Measurements from ENCODE around the gene TTC7B.
A peak's percentile ranks its signal among the peaks of the same experiment; 100 is the strongest.

TTC7B gene

DNA sequence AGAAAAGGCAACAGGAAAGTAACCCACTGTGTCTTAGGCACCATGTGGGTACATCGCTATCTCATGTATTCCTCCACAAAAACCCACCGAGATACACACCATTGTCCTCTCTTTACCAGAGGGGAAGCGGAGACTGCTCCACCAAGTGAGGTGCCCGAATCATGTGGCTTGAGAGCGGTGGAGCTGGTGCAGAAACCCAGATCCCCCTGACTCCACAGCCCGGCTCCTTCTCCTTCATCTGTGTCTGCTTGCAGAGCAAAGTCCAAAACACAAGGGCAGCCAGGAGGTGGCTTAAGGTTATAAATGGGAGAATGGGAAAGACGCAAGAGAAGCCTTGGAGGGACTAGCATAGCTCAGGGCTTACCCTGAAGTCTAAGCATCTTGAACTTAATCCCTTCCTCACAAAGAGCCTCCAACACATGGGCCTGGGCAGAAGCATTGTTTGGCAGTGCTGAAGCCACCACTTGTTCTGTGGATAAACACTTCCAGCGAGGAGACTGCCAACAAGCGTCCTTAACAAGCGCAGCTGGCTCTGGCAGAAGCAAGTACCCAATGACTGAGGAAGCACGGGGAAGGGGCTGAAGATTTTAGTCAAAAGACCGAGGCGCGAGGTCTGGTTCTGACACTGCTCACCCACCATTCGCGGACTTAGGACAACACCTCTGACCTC is 83.0 kb downstream of the TTC7B start:
- DNase-seq: no peak

DNA sequence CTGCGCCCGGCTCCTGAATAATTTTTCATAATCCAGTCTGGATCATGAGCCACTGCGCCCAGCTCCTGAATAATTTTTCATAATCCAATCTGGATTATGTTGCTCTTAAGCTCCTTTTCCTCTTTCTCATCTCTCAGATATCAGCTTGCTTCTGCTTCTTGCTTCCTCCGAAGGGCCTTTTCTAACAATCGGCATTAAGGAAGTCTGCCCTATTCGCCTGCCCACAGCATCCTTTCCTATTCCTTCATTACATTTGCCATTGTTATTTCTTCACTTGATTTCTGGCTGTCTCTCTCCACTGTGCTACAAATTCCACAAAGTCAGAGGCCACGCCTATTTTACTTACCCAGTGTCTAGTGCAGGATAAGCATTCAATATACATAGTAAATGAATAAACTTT is 83.5 kb downstream of the TTC7B start:
- DNase-seq: no peak

DNA sequence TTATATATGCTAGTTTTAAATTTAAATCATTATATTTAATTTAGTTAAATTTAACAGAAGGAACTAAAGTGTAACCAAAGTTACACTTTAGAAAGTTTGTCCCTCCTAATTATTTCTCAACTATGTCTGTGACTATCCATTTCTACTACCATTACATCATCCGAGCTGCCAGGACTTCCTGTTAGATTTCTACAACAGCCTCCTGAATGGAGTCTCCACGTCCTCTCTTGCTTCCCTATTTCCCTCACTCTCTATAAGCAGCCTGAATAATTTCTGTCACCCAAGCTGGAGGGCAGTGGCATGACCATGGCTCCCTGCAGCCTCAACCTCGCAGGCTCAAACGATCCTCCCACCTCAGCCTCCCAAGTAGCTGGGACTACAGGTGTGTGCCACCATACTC is 84.1 kb downstream of the TTC7B start:
- DNase-seq: no peak

DNA sequence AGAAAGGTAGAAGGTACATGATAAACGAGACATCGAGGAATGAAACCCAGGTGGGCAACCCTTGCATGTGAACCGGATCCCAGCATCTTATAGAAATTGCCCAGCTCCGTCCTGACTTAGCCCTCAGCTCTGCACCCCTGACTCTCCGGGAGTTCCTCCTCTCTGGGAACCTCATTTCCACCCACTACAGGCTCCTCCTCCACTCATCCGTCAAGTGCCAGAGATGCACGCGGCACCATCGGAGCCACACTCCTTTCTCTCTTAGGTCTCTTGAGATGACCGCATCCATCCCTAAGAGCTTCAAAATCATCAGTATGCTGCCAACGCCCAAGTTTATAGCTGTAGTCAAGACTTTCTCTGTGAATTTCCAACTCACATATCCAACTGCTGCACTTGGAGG is 84.7 kb downstream of the TTC7B start:
- no peak for DNase-seq

DNA sequence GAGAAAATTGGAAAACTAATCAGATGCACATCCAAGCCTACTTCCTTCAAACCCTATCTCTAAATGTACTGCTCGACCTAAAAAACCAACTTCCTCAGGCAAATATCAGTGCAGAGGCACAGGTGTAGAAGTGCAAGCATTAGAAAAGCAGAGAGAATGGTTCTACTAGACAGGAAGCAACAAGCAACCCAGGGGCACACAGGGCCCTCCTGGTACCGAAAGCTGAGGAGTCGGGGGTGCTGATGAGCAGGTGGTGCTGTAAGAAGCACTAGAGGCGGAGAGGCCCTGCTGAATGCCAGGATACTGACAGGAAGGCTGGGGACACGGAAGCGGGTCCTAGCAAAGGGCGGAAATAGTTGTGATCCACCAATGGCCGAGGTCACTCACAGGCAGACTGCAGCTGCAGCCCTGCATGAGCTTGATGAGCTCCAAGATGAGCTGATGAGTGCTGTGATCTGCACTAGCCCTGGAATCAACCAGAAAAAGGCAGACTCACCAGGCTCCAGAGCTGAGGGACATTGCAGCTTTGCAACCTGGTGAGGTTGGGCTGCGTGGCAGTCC is 85.9 kb downstream of the TTC7B start:
- no peak for DNase-seq

DNA sequence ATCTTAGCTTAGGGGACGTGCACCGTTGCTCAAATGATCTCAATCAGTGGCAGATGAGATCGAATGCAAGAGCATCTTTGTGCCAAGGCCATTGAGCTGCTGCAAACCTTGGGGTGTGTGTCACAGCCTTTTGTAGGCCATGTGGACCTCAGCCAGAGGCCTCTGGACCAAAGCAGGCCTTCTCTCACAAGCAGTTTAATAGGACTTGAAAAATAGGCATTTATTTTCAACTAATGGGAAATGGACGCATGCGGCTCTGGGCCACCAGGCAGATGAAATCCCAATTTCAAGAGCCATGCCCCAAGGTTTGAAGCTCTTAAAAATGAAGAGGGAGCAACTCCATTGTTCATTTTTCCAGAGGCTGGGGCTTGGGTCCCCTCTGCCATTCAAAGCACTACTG is 87.3 kb downstream of the TTC7B start:
- DNase-seq: no peak

DNA sequence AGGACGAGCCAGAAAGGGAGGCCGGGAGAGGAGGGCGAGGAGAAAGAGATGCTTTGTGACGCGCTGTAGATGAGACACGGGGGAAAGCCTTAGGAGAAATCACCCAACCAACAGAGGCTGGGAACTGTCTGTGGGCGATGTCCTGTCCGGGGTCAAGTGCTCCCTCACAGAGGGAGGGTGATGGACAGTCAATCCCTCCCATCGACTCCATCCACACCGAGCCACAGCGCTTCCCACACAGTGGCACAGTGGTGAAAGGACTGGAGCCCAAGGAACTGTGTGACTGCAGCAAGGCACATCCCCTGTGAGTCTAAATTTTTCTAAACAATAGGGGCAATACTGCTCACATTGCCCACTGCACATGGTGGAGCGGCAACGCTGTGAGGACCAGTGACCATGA is 89.1 kb downstream of the TTC7B start:
- no peak for DNase-seq

DNA sequence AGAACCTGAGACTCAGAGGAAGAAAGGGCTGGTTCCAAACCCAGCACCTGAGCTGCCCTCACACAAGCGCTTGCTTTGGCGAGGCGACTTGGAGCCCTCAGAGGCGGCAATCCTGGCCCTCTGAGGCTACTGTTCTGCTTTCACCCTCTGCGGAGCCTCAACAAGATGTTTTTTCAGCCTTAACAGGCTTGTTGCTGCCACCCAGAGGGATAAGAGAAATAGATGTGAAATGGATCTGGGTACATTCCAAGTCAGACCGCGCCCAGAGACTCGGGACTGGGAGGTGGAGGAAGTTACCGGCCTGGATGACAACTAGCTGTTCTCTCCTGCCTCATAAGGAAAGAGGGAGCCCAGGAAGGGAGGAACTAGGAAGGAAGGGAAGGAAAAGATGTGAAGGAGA is 89.6 kb downstream of the TTC7B start:
- no peak for DNase-seq

DNA sequence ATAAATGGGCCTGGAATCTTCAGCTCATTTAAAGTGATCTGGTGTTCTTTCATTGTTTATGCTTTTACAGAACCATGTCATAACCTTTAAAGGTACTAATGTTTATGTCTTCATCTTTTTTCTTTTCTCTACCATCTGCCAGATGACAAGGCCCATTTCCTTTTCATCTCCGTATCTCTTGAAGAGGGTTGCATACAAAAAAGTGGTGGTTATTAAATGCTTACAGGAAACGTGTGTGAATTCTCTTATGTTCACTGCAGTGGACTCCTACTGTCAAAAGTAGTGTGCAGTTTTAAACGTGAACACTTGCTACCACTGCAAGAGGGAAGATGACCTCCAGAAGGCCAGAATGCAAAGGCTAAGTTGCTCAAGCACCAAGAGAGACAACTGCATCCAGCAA is 91.4 kb downstream of the TTC7B start:
- DNase-seq: no peak

DNA sequence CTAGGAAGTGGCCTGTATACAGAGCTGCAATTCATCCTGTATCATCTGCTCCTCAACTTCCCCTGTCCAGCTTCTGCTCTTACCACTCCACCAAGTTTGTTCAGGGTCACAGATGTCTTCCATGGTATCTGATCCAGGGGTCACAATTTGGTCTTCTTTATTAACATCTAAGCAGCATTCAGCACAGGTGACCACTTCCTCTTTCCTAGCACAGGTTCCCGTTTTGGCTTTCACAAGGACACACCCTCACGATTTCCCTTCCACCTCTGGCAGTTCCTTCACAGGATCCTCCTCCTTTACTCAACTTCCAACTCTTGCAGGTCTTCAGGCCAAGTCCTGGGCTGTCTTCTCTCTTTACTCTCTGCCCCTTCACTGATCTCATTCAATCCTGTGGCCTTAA is 93.6 kb downstream of the TTC7B start:
- DNase-seq: no peak

DNA sequence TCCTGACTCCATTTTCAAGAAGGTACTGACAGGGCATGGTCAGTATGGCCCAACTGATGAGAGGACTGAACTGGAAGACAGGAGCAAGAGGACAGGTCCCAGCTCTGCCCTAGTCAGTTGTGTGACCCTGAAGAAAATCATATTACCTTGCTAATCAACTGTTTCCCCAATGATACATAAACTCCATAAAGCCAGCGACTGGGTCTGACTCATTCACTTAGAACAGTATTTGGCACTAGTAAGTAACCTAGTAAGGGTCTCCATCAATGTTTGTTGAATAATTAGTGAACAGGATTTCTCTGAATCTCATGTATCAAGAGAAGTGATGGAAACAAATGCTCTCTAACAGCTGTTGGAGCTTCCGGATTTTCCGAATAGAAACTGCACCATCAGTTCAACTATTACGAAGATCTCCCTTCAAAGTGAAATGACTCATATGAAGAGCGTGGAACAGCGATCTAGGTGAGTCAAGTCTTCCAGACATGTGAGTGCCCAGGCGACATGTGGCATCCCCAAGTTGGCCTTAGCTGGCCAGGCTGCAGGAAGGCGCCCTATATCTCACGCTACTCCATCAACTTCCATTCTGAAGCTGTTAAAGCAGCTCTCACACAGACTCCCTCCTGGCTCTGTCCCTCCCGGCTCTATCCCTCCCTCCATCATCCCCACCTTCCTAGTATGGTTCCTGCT is 94.5 kb downstream of the TTC7B start:
- no peak for DNase-seq

DNA sequence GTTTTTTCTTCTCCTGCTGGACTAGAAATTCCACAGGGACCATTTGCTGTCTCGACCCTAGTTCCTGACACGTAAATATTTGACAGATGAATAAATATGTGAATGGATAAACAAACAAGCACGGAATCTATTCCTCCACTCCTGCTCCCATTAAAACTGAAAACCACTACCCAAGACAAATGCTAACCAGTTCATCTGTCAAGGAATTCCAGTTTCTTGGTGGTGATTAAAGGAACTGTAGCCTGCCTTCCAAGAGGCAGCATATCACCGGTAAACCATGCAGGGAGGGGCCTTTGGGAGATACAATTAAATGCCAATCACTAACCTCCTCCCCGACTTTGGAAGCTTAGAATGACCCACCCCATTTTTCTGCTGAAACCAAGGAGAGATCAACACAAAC is 95.4 kb downstream of the TTC7B start:
- DNase-seq: no peak

DNA sequence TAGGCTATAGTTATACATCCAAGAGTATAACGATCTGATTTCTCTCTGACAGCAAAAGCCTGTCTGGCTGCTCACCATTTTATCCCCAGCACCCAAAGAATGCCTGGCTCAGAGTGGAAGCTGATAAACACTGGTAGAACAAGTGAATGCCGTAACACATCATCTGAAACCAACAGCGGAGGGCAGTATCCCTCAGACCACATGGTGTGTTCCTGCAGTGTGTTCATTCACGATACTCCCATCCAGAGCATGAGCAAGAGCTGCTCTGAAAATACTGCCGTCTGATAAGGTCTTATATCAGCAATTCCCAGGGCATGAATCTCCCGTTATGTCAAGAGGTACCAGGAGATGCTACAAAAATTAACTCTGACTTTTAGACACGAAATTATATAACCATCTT is 95.9 kb downstream of the TTC7B start:
- no peak for DNase-seq

DNA sequence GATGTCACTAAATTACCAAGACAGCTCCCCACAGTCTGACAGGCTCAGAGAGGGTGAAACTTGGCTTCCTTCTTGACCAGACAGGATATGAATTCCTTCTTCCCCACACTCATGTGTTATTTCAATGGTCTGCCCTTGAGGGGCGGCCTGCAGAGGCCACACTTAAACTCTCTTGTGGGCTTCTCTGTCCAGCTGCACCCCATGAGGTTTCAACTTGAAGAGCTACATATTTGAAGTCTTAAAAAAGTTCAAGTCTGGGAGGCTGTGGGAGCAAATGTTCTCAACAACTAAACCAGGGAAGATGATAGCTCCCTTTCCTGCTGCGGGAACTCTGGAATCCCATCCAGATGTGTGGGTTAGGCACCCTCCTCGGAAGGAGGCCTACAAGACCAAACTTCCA is 98.3 kb downstream of the TTC7B start:
- DNase-seq: no peak

DNA sequence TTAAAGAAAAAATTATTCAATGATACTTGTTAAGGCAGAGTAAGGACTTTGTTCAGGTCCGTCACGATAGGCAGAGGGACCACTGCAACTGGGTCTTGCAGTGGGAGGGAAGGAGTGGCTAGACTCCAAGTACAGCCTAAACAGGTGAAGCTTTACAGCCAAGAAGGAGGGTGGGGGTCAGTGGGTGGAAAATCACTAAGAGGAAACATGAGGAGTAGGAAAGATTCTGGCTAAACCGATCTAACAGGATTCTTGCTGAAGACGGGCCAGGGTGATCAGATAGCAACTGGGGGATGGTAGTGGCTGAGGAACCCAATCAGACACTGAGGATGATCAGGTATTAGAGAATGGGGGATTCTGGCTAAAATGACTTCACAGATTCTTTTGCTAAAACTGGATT is 100.2 kb downstream of the TTC7B start:
- DNase-seq: no peak

DNA sequence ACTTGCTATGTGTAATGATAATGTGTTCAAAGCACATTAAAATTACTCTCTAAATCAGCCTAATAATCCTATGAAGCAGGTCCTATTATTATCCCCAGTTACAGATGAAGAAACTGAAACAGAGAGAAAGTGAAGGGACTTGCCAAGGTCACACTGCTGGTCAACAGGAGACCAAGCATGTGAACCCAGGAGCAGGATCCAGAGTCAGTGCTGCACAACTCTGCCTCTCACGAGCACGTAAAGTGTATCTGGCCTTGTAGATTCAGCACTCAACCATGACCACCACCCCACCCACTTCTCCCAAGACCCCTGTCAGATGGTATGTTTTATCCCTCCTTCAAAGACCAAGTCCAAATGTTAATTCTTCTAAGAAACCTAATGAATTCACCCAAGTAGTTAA is 100.7 kb downstream of the TTC7B start:
- DNase-seq: no peak

DNA sequence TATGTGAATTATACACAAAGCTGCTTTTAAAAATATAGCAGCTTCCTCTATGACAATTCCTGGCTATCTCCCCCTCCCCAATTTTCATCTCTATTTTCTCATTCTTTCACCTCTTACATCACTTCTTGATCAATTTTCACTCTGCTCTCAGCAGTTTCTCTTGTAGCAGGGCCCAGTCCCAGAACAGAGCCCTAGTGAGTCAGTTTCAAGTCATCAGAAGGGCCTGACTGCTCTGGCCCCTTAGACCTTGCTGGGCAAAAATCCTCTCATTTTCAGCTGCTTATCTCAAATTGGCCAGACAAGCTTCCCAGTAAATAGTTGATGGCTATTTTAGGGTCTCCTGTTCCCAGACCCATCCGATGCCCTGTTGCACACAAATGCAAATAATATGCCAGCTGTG is 101.4 kb downstream of the TTC7B start:
- DNase-seq: no peak

DNA sequence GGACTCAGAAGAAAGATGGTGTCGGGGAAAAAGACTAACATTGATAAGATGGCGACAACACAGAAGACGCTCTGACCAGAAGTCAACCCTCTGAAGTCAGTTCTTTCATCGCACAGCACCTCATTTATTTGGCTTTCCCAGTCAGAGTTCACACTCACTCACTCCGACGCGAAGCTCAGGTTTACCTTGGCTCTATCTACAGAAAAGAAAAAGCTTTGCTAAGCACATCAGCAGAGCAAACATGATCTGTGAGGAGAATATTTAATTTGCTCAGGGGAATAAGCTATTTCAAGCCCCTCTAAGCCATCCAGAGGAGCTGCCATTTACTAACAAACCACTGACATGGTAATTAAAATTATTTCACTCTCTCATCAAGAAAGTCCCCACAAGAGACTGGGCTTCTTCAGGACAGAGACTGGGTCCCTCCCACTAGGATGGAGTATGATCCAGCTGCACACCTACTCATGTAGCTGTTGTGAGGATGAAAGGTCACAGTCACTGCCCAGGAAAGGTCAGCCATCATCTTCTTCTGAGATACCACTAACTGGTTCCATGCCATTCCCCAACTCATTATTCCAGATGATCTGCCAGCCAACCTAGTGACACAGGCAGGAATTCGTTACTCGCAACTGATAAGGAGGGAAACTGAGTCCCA is 111.4 kb downstream of the TTC7B start:
- no peak for DNase-seq

DNA sequence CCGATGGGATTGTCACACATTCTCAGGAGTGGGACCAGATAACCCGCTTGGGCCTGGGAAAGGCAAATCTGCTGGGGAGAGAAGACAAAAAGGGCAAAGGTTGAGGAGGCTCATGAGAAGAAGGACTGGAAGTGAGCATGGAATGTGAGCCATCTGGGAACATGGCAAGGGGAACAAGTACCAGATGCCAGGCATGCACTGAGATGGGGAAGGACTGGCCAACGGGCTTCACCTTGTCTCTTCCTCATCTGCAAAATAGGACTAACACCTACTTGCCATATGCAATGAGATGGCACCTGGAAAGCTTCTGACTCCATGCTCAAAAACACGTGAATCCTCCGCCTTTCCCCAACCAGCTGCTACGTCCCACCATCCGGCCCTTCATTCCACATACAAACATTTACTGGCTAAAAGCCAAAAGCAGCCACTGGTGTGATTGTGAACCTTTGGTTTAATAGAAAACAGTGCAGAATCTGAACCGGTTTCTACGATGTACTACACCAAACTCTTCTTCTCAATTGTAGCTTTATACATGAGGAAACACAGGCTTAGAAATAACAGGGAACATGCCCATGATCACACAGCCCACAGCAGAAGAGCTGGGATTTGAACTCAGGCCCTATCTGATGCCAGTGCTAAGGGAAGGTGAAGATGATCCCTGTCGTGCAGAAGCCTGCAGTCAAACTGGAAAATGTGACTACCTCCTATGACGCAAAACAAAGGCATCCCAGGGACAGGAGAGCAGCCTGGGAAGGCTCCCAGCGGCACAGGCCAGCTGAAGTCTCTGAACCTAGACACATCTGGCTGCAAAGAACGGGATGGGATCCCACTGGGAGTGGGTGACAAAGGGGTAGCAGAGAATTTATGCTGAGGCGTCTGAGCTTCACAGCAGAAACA is 112.1 kb downstream of the TTC7B start:
- no peak for DNase-seq

DNA sequence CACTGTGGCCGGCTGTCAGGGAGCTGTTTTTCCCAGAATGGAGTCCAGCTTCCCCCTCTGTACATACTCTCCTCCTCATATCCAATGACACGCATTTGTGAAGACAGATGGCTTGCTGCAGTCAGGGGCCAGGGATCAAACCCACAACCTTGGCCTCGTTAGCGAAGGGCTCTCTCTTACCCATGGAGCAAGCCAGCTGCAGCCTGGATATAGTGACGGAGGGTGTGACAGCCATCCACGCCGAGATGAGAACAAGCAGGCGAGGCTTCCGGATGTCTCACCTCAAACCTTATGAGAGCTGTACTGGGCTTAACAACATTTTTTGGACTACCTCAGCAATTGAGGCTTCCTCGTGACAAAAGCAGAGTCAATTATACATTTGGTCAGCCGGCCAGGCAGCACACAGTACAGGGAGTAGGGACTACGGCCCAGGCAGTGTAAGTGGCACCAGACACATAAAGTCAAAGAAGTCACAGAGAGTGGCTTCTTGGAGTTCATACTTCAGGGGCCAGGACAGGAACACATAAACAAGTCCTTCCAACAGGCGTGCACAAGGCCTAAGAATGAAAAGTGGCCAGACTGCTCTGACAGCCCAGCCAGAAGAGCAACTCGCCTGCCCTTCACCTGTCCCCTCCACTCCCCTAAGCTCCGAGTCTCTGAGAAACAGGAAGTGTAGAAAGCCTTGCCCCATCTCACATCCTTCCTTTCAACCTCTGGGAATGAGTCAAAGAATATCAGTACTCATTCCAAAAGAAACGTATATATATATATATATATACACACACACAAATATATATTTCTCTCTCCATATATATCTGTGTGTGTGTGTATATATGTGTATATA is 115.1 kb downstream of the TTC7B start:
- DNase-seq: no peak

DNA sequence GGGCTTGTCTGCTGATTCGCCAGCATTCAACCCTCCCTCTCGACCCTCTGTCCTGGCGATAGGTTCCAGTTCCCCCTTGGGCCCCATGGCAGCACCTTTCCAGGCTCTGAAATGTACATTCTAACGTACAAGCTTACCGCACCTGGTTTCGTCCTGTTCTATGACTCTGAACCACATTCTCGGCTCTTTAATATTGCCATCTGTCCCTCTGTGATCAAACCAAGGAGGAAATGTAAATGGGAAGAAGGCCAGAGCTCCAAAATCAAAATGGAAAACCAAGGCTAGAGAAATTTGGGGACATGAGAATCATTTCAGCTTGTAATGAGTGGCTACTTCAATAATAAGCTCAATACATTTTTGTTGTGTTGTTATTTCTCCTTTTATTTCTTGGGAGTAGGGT is 117.2 kb downstream of the TTC7B start:
- DNase-seq: peak; percentile 73

DNA sequence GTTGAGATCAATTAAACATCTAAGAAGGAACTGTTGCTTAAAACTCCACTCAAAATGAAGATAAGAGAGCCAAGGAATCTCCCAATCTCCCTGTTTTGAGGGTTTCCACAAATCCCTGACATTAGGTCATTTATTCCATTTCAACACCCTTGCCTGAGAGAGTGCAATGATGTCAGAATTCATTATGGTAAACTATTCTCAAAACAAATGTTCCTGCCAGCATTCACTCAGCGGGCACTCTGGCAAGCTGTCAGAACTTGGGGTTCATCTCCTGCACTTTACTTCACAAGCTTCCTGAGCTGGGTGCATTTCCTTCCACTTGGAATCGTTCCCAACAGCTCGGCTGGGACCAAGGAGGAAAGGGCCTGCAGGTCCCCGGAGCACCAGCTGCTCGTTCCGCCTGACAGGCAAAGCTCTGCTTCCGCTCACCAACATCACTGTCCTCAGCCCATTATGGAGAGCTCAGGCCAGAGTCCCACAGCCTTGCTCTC is 117.8 kb downstream of the TTC7B start:
- DNase-seq: peak; percentile 95

Data from DMS79 treated with DMSO at 0.1 percent for 48 hours (cell line).